PC-3 (cell line): Measurements from ENCODE around the gene BMS1. TPM values are rescaled to one million over a fixed set of nuclear protein-coding genes. Genes with fewer than 3 reads are reported as not detected.

Source experiments
- ATAC-seq: fragments of 200-7000 bp; cut with Tn5 transposase; 2 replicates; pipeline ENCODE4 v1.9.1; 2020; ENCODE audit warnings: mild to moderate bottlenecking, moderate library complexity
- BruUV-seq: library from RNA; stranded (reverse); fragments of 400-500 nt; replicated peaks from 2 replicates; lab custom pipeline; 2021; lab: Mats Ljungman, UMichigan
- CTCF ChIA-PET: fragments of 300-600 bp; sonication (Branson Sonifier 250); formaldehyde crosslinking; loops from one replicate; lab custom pipeline; 2022; ENCODE audit warnings: antibody characterized with exemption; lab: Charles Lee
- POLR2A ChIA-PET: fragments of 300-600 bp; sonication (Branson Sonifier 250); formaldehyde crosslinking; loops from one replicate; lab custom pipeline; 2022; ENCODE audit warnings: antibody characterized with exemption; ENCODE audit not compliant: unreplicated experiment; lab: Charles Lee
- DNase-seq: peaks from one replicate; pipeline ENCODE4 v3.0.0-alpha.2; 2015
- H2AFZ ChIP-seq: fragments of 300-600 bp; sonication (generic); 2 replicates; pipeline ENCODE4 v1.6.0; 2016; ENCODE audit warnings: antibody characterized with exemption, low read length
- H3F3A ChIP-seq: fragments of 300-600 bp; sonication (generic); one replicate; pipeline ENCODE4 v1.6.0; 2017; ENCODE audit warnings: antibody characterized with exemption, low read length, control low read depth, mild to moderate bottlenecking; ENCODE audit not compliant: unreplicated experiment
- H3K27ac ChIP-seq: fragments of 300-600 bp; sonication (generic); 2 replicates; pipeline ENCODE4 v1.5.1; 2016; ENCODE audit warnings: mild to moderate bottlenecking, low read length
- H3K27me3 ChIP-seq: fragments of 300-600 bp; sonication (generic); 2 replicates; pipeline ENCODE4 v1.6.1; 2016; ENCODE audit warnings: low read length, mixed read lengths
- H3K36me3 ChIP-seq: fragments of 300-600 bp; sonication (generic); 2 replicates; pipeline ENCODE4 v1.6.1; 2016; ENCODE audit warnings: low read depth, mixed run types, low read length, mixed read lengths
- H3K4me1 ChIP-seq: fragments of 300-600 bp; sonication (generic); 2 replicates; pipeline ENCODE4 v1.5.1; 2016; ENCODE audit warnings: low read length; ENCODE audit not compliant: insufficient read depth
- H3K4me2 ChIP-seq: fragments of 300-600 bp; sonication (generic); 2 replicates; pipeline ENCODE4 v1.6.0; 2016; ENCODE audit warnings: low read length
- H3K4me3 ChIP-seq: fragments of 300-600 bp; sonication (generic); 2 replicates; pipeline ENCODE4 v1.5.1; 2016; ENCODE audit warnings: mild to moderate bottlenecking, low read length, mixed read lengths
- H3K79me2 ChIP-seq: fragments of 300-600 bp; sonication (generic); 2 replicates; pipeline ENCODE4 v1.6.1; 2017; ENCODE audit warnings: low read length, mixed read lengths
- H3K9ac ChIP-seq: fragments of 300-600 bp; sonication (generic); 2 replicates; pipeline ENCODE4 v1.6.0; 2016; ENCODE audit warnings: mild to moderate bottlenecking, low read length
- H3K9me2 ChIP-seq: fragments of 300-600 bp; sonication (generic); replicated peaks from 2 replicates; pipeline ENCODE4 v1.6.1; 2016; ENCODE audit warnings: mixed run types, low read length, mixed read lengths
- H3K9me3 ChIP-seq: fragments of 300-600 bp; sonication (generic); 2 replicates; pipeline ENCODE4 v1.6.1; 2016; ENCODE audit warnings: low read length, mixed read lengths
- H4K20me1 ChIP-seq: fragments of 300-600 bp; sonication (generic); 2 replicates; pipeline ENCODE4 v1.6.1; 2016; ENCODE audit warnings: low read length, mixed read lengths
- EZH2 ChIP-seq: fragments of 300-600 bp; sonication (generic); IDR thresholded peaks from one replicate; pipeline ENCODE4 v1.6.1; 2017; ENCODE audit warnings: antibody characterized with exemption, mild to moderate bottlenecking, low read length; ENCODE audit not compliant: unreplicated experiment
- EZH2phosphoT487 ChIP-seq: fragments of 300-600 bp; sonication (generic); IDR thresholded peaks from 2 replicates; pipeline ENCODE4 v1.6.1; 2018; ENCODE audit warnings: mild to moderate bottlenecking, antibody characterized with exemption, low read length, borderline replicate concordance
- intact Hi-C: fragments of 100-400 bp; cut with micrococcal nuclease; formaldehyde crosslinking; loops from 2 replicates; pipeline ENCODE4 v1.9.0; 2023
- total RNA-seq: library from RNA; depleted of rRNA; stranded (reverse); fragments of >200 nt; gene quantifications from 2 replicates; pipeline ENCODE4 v1.2.3, GENCODE V29; 2014
- TF ChIP-seq, protein P1 (sequence below): fragments of 300-600 bp; sonication (generic); conservative IDR thresholded peaks from 2 replicates; pipeline ENCODE4 v1.5.1; 2017; ENCODE audit warnings: antibody characterized with exemption, low read depth, mild to moderate bottlenecking, low read length

Gene BMS1
- total RNA-seq, 1 experiment from 2014 or later = 36.6 TPM

DNA sequence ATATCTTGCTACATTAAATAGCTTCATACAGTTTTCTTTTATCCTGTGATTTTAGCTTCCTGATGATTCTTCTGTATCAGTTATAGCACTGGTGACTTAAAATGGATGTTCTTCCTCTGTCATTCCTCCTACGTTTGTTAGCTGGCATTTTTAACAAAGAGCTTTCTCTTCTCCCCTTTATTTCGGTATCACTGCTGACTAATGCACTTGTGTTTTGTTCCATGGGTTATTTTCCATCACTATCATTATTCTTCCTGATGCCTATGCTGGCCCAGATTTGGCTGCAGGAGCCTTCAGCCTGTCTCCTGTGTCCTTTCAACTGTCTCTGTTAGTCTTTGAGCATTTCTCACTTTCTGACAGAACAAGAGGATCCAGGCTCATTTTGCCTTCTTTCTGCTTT lies 13.1 kb downstream of the BMS1 start:
- DNase-seq (no peak), ATAC-seq (no peak)
- Histone ChIP-seq H4K20me1 (0 out of 2 replicates have a peak, but pooled peaks cover 11% of the 10 kb centered on the region), H3K79me2 (no peaks in the 10 kb centered on the region), H3K36me3 (peaks cover 87% of the 10 kb centered on the region), H3K27ac (no peak overlapping the region), H3K4me2 (no peak overlapping the region), H3K4me3 (no peak overlapping the region), H3K9me2 (no peaks in the 10 kb centered on the region), H2AFZ (no peak overlapping the region), H3K4me1 (no peaks in the 10 kb centered on the region), H3K9me3 (no peaks in the 10 kb centered on the region), H3K27me3 (no peaks in the 10 kb centered on the region), H3K9ac (no peak overlapping the region), H3F3A (no peaks in the 10 kb centered on the region)
- BruUV-seq = no TSS peak
- POLR2A ChIA-PET = no interaction called here
- intact Hi-C loops = no loop called here
- TF ChIP-seq, protein P1, sequence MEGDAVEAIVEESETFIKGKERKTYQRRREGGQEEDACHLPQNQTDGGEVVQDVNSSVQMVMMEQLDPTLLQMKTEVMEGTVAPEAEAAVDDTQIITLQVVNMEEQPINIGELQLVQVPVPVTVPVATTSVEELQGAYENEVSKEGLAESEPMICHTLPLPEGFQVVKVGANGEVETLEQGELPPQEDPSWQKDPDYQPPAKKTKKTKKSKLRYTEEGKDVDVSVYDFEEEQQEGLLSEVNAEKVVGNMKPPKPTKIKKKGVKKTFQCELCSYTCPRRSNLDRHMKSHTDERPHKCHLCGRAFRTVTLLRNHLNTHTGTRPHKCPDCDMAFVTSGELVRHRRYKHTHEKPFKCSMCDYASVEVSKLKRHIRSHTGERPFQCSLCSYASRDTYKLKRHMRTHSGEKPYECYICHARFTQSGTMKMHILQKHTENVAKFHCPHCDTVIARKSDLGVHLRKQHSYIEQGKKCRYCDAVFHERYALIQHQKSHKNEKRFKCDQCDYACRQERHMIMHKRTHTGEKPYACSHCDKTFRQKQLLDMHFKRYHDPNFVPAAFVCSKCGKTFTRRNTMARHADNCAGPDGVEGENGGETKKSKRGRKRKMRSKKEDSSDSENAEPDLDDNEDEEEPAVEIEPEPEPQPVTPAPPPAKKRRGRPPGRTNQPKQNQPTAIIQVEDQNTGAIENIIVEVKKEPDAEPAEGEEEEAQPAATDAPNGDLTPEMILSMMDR = no peak
- CTCF ChIA-PET = no interaction called here

DNA sequence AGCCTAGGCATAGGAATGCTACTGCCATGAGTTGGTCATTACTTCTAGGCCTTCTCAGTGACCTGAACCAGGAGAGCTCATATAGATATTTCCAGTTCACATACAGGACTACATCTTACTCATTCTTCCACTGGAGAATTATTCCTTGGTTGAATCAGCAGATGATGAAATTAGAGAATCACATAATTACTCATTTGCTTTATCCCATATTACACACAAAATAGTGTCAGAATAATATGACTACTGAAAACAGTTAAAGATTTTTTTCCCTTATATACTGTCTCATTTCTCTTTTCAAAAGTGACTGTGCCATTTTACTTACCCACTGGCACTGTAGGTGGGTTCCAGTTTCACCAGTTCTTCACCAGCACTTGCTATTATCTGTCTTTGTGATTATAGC lies 18.5 kb downstream of the BMS1 start:
- H4K20me1 ChIP-seq = 0 out of 2 replicates have a peak, but pooled peaks cover 11% of the 10 kb centered on the region
- POLR2A ChIA-PET = no interaction called here
- no peak overlapping the region for H3K27ac ChIP-seq
- DNase-seq (no peak), ATAC-seq (no peak)
- CTCF ChIA-PET = no interaction called here
- H3K9ac ChIP-seq = no peak overlapping the region
- H3K4me3 ChIP-seq = no peak overlapping the region
- no peak for TF ChIP-seq EZH2phosphoT487
- H3K9me3 ChIP-seq = no peaks in the 10 kb centered on the region
- BruUV-seq = no TSS peak
- H3K4me2 ChIP-seq = no peak overlapping the region
- H3K4me1 ChIP-seq = no peaks in the 10 kb centered on the region
- intact Hi-C loops = no loop called here
- H3K79me2 ChIP-seq = no peaks in the 10 kb centered on the region
- no peaks in the 10 kb centered on the region for H3K9me2 ChIP-seq
- H2AFZ ChIP-seq = no peak overlapping the region
- no peaks in the 10 kb centered on the region for H3K27me3 ChIP-seq
- no peaks in the 10 kb centered on the region for H3F3A ChIP-seq
- H3K36me3 ChIP-seq = peaks cover 86% of the 10 kb centered on the region

DNA sequence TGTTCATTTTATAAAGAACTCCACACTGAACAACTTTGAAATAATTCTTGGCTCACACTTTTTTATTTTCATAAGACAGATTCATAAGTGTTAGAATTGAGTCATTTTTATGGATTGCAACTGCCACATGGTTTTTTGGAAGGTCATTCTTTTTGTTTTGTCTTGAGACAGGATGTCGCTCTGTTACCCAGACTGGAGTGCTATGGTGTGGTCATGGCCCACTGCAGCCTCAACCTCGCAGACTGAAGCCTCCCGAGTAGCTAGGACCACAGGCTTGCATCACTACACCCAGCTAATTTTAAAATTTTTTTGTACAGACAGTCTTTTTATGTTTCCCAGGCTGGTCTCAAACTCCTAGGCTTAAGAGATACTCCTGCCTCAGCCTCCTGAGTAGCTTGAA lies 20.3 kb downstream of the BMS1 start:
- ATAC-seq (no peak), DNase-seq (no peak)
- Histone ChIP-seq H3K4me2 (no peak overlapping the region), H4K20me1 (peaks cover 8% of the 10 kb centered on the region; the same call in 1 of the 2 replicates), H3K36me3 (peaks cover 83% of the 10 kb centered on the region), H3K9me3 (no peaks in the 10 kb centered on the region), H3K9ac (no peak overlapping the region), H3K9me2 (no peaks in the 10 kb centered on the region), H3K79me2 (no peaks in the 10 kb centered on the region), H3K4me3 (no peak overlapping the region), H3K27me3 (no peaks in the 10 kb centered on the region), H3K4me1 (no peaks in the 10 kb centered on the region), H3F3A (no peaks in the 10 kb centered on the region), H2AFZ (no peak overlapping the region), H3K27ac (no peak overlapping the region)
- intact Hi-C loops = no loop called here
- ChIA-PET POLR2A (no interaction called here), CTCF (no interaction called here)
- TF ChIP-seq EZH2 (no peak), EZH2phosphoT487 (no peak)
- TF ChIP-seq, protein P1 = no peak
- no TSS peak for BruUV-seq
